H1 (cell line): Measurements from ENCODE around the gene MRPL40. TPM values are rescaled to one million over a fixed set of nuclear protein-coding genes. Genes with fewer than 3 reads are reported as not detected.

ENCODE experiments used
- CTCF ChIA-PET: fragments of 300-600 bp; sonication (Branson Sonifier 250); formaldehyde crosslinking; loops from one replicate; lab custom pipeline; 2021; ENCODE audit not compliant: partially characterized antibody; lab: Charles Lee
- POLR2A ChIA-PET: fragments of 300-600 bp; sonication (Branson Sonifier 250); formaldehyde crosslinking; loops from one replicate; lab custom pipeline; 2021; ENCODE audit warnings: inconsistent platforms; ENCODE audit not compliant: partially characterized antibody; lab: Charles Lee
- DNase-seq, 2 experiments: peaks; one replicate each; pipeline versions ENCODE4 v3.0.0 to v3.0.0-alpha.2; 2010 to 2022; ENCODE audit warnings: low spot score in 2 of 2, low read depth in 1 of 2, mixed read lengths in 1 of 2
- FAIRE-seq: peaks from 2 replicates; lab custom pipeline; 2011; peaks lifted over from hg19 to GRCh38; lab: Jason Lieb, UNC
- H2AFZ ChIP-seq: 2 replicates; pipeline ENCODE4 v1.8.1; 2012; ENCODE audit warnings: low read length, inconsistent platforms
- H2AK5ac ChIP-seq: 2 replicates; pipeline ENCODE4 v1.6.1; 2013; ENCODE audit warnings: low read depth, low read length
- H2BK120ac ChIP-seq: replicated peaks from 2 replicates; pipeline ENCODE3; 2013; ENCODE audit warnings: low read depth, low read length, inconsistent platforms
- H2BK12ac ChIP-seq: 2 replicates; pipeline ENCODE4 v1.6.1; 2013; ENCODE audit warnings: low read depth, low read length
- H2BK15ac ChIP-seq: 2 replicates; pipeline ENCODE4 v1.6.1; 2013; ENCODE audit warnings: low read length
- H2BK20ac ChIP-seq: 2 replicates; pipeline ENCODE4 v1.6.1; 2013; ENCODE audit warnings: low read length
- H2BK5ac ChIP-seq: 2 replicates; pipeline ENCODE4 v1.6.1; 2013; ENCODE audit warnings: low read depth, low read length
- H3K14ac ChIP-seq: 2 replicates; pipeline ENCODE4 v1.6.1; 2013; ENCODE audit warnings: inconsistent platforms; ENCODE audit not compliant: insufficient read length
- H3K18ac ChIP-seq: 2 replicates; pipeline ENCODE4 v1.6.1; 2013; ENCODE audit warnings: low read length; ENCODE audit errors: extremely low read depth
- H3K23ac ChIP-seq: 2 replicates; pipeline ENCODE4 v1.6.1; 2013; ENCODE audit warnings: inconsistent platforms; ENCODE audit not compliant: insufficient read length
- H3K23me2 ChIP-seq: 2 replicates; pipeline ENCODE4 v1.6.1; 2013; ENCODE audit warnings: low read depth, low read length
- H3K27ac ChIP-seq: 2 replicates; pipeline ENCODE4 v1.6.1; 2011; ENCODE audit warnings: low read depth, low read length, inconsistent platforms
- H3K27me3 ChIP-seq, 4 experiments: replicated peaks in 1 of 4; 1 replicate in 1 of 4; 2 replicates in 3 of 4; pipeline versions ENCODE4 v1.6.1 to v1.8.1; 2011 to 2013; ENCODE audit warnings: low read length in 3 of 4, mild to moderate bottlenecking in 3 of 4, inconsistent platforms in 2 of 4, mixed read lengths in 2 of 4, moderate library complexity in 1 of 4; ENCODE audit not compliant: control insufficient read depth in 3 of 4, insufficient read depth in 3 of 4; ENCODE audit errors: extremely low read depth in 1 of 4
- H3K36me3 ChIP-seq, 4 experiments: 2 replicates each; pipeline versions ENCODE4 v1.6.1 to v1.8.1; 2011 to 2013; ENCODE audit warnings: mild to moderate bottlenecking in 4 of 4, low read length in 3 of 4, moderate library complexity in 2 of 4, control low read depth in 1 of 4, inconsistent platforms in 1 of 4; ENCODE audit not compliant: insufficient read depth in 4 of 4, control insufficient read depth in 2 of 4
- H3K4ac ChIP-seq: replicated peaks from 2 replicates; pipeline ENCODE3; 2013; ENCODE audit warnings: low read length, low read depth, mixed read lengths, inconsistent platforms; ENCODE audit not compliant: insufficient read length
- H3K4me1 ChIP-seq, 4 experiments: replicated peaks in 1 of 4; 1 replicate in 1 of 4; 2 replicates in 3 of 4; pipeline versions ENCODE4 v1.6.1 to v1.8.1; 2011 to 2013; ENCODE audit warnings: low read length in 3 of 4, inconsistent platforms in 2 of 4, mixed read lengths in 1 of 4; ENCODE audit not compliant: insufficient read depth in 4 of 4, control insufficient read depth in 3 of 4
- H3K4me2 ChIP-seq, 2 experiments: 2 replicates each; pipeline versions ENCODE4 v1.6.1 to v1.8.1; 2011 to 2013; ENCODE audit warnings: low read depth in 2 of 2, low read length in 2 of 2, control low read depth in 1 of 2, inconsistent platforms in 1 of 2, mild to moderate bottlenecking in 1 of 2; ENCODE audit not compliant: insufficient read depth in 1 of 2
- H3K4me3 ChIP-seq, 4 experiments: fragments of 200-600, 300-600 bp in 1 of 4; sonication (generic), shearing (Covaris generic), sonication (Bioruptor Twin) in 1 of 4; 2 replicates each; pipeline versions ENCODE4 v1.5.1 to v1.8.1; 2011 to 2016; ENCODE audit warnings: low read length in 4 of 4, low read depth in 3 of 4, control low read depth in 2 of 4, inconsistent platforms in 2 of 4, mild to moderate bottlenecking in 2 of 4, mixed read lengths in 1 of 4, moderate library complexity in 1 of 4; ENCODE audit not compliant: insufficient read depth in 2 of 4; ENCODE audit errors: extremely low read depth in 1 of 4
- H3K56ac ChIP-seq: replicated peaks from 2 replicates; pipeline ENCODE3; 2013; ENCODE audit warnings: low read depth, mild to moderate bottlenecking, mixed read lengths, low read length, inconsistent platforms; ENCODE audit not compliant: insufficient read length
- H3K79me1 ChIP-seq: 2 replicates; pipeline ENCODE4 v1.6.1; 2013; ENCODE audit warnings: low read depth, low read length, control low read depth
- H3K79me2 ChIP-seq, 2 experiments: 2 replicates each; pipeline versions ENCODE4 v1.6.1 to v1.8.1; 2012 to 2013; ENCODE audit warnings: low read length in 2 of 2, mild to moderate bottlenecking in 2 of 2, inconsistent platforms in 1 of 2; ENCODE audit not compliant: insufficient read depth in 2 of 2, control insufficient read depth in 1 of 2
- H3K9ac ChIP-seq, 4 experiments: replicated peaks in 1 of 4; 1 replicate in 1 of 4; 2 replicates in 3 of 4; pipeline versions ENCODE4 v1.6.1 to v1.8.1; 2011 to 2013; ENCODE audit warnings: low read depth in 3 of 4, low read length in 3 of 4, control low read depth in 2 of 4, mild to moderate bottlenecking in 2 of 4, moderate library complexity in 2 of 4, inconsistent platforms in 1 of 4; ENCODE audit errors: extremely low read depth in 1 of 4
- H3K9me3 ChIP-seq, 2 experiments: 2 replicates each; pipeline versions ENCODE4 v1.6.1 to v1.8.1; 2012 to 2013; ENCODE audit warnings: mild to moderate bottlenecking in 2 of 2, moderate library complexity in 2 of 2, control low read depth in 1 of 2, inconsistent platforms in 1 of 2, low read depth in 1 of 2, low read length in 1 of 2, mixed read lengths in 1 of 2; ENCODE audit not compliant: insufficient read depth in 2 of 2
- H4K20me1 ChIP-seq, 2 experiments: replicated peaks in 1 of 2; 2 replicates each; pipeline versions ENCODE3 to v1.8.1; 2011 to 2013; ENCODE audit warnings: inconsistent platforms in 2 of 2, low read length in 2 of 2, mild to moderate bottlenecking in 1 of 2; ENCODE audit not compliant: insufficient read depth in 2 of 2, control insufficient read depth in 1 of 2
- H4K5ac ChIP-seq: 2 replicates; pipeline ENCODE4 v1.6.1; 2013; ENCODE audit warnings: low read length, low read depth, mixed read lengths, inconsistent platforms; ENCODE audit not compliant: insufficient read length
- H4K8ac ChIP-seq: 2 replicates; pipeline ENCODE4 v1.8.0; 2013; ENCODE audit warnings: mild to moderate bottlenecking, moderate library complexity, low read length, inconsistent platforms; ENCODE audit not compliant: insufficient read depth; ENCODE audit errors: extremely low read depth
- H4K91ac ChIP-seq: replicated peaks from 2 replicates; pipeline ENCODE3; 2013; ENCODE audit warnings: low read length, mixed read lengths, inconsistent platforms; ENCODE audit not compliant: insufficient read length
- EP300 ChIP-seq, 2 experiments: IDR thresholded peaks; 1 replicate in 1 of 2; 2 replicates in 1 of 2; pipeline ENCODE4 v1.6.1; 2011 to 2012; ENCODE audit warnings: low read depth in 2 of 2, low read length in 2 of 2, mild to moderate bottlenecking in 2 of 2, borderline replicate concordance in 1 of 2, inconsistent platforms in 1 of 2, moderate library complexity in 1 of 2
- GABPA ChIP-seq: IDR thresholded peaks from 2 replicates; pipeline ENCODE4 v1.6.1; 2011; ENCODE audit warnings: mild to moderate bottlenecking, low read length, moderate library complexity, borderline replicate concordance; ENCODE audit not compliant: insufficient read depth
- NANOG ChIP-seq: IDR thresholded peaks from 2 replicates; pipeline ENCODE4 v1.6.1; 2011; ENCODE audit warnings: low read length, low read depth, mild to moderate bottlenecking, inconsistent platforms; ENCODE audit not compliant: insufficient read depth, poor library complexity, severe bottlenecking
- SP2 ChIP-seq: IDR thresholded peaks from 2 replicates; pipeline ENCODE4 v1.6.1; 2012; ENCODE audit warnings: mild to moderate bottlenecking, low read length, inconsistent platforms
- SRF ChIP-seq: IDR thresholded peaks from 2 replicates; pipeline ENCODE4 v1.6.1; 2011; ENCODE audit warnings: mild to moderate bottlenecking, low read depth, low read length, moderate library complexity
- WGBS, 2 experiments: shearing (Covaris generic) in 1 of 2; methylation state at CpG; one replicate each; pipeline versions ENCODE4 v1.1.6 to v1.1.7; 2013 to 2015; ENCODE audit warnings: low lambda C conversion rate in 2 of 2, mixed read lengths in 2 of 2, inconsistent platforms in 1 of 2, low coverage in 1 of 2, missing lambda C conversion rate in 1 of 2; ENCODE audit not compliant: insufficient replicate concordance in 2 of 2, insufficient coverage in 1 of 2, insufficient read length in 1 of 2; ENCODE audit errors: extremely low coverage in 1 of 2, missing lambda C conversion rate in 1 of 2; 5-methylcytosine and 5-hydroxymethylcytosine counted together
- polyA plus RNA-seq, 7 experiments: library from polyadenylated mRNA; depleted of rRNA in 3 of 7; stranded (reverse) in 5 of 7; unstranded in 2 of 7; fragments of >200 nt in 5 of 7; fragments of 200-250 nt in 2 of 7; gene quantifications; 1 replicate in 5 of 7; 2 replicates in 1 of 7; 4 replicates in 1 of 7; pipeline versions ENCODE4 v1.2.1 to v1.2.3, GENCODE V29; 2011 to 2013; ENCODE audit warnings: missing spikeins in 2 of 7, mixed read lengths in 2 of 7
- total RNA-seq: library from RNA; stranded (reverse); fragmentation: NEBNext Ultra II Directional; extraction: Animal tissue kit (Norgen Biotek cat#: 25700); gene quantifications from 2 replicates; pipeline ENCODE4 v1.2.1, GENCODE V29; 2021

MRPL40 gene
- total and polyA plus RNA-seq, 2 of the 8 experiments (the other 6 are each of a cell fraction or from before 2014, with no cell fraction given): 12.4 to 14.5 TPM

DNA sequence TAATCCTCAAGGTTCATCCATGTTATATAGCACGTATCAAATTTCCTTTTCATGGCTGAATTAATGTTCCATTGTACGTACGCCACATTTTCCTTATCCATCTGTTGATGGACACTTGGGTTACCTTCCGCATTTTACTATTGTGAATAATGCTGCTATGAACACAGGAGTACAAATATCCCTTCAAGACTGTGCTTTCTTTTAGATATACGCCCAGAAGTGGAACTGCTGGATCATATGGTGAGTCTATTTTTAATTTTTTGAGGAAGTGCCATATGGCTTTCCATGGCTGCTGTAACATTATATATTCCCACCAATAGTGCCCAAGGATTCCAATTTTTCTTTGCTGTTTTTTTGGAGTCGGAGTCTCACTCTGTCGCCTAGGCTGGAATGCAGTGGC is 6.0 kb downstream of the MRPL40 start:
- H3K4me1 ChIP-seq: no peaks in the 10 kb centered on the region
- H4K91ac ChIP-seq: no peak overlapping the region
- no peak overlapping the region for H3K18ac ChIP-seq
- no peak overlapping the region for H2BK5ac ChIP-seq
- H4K20me1 ChIP-seq: peaks cover 5 to 11% of the 10 kb centered on the region in 2 experiments
- H3K9ac ChIP-seq: no peak overlapping the region
- H2BK12ac ChIP-seq: no peak overlapping the region
- ChIA-PET POLR2A (interaction anchor here (0.6 to 1.1 kb wide), 5 partner anchors 13 to 621 kb away, joined by 3 read pairs; partner anchors contain the start of gene DGCR6), CTCF (no interaction called here)
- no peaks in the 10 kb centered on the region for H3K27me3 ChIP-seq
- no peak overlapping the region for H3K56ac ChIP-seq
- DNase-seq (no peak), FAIRE-seq (no peak)
- peaks cover 0 to 4% of the 10 kb centered on the region in 2 experiments; a peak in 2 of 4 replicates for H3K79me2 ChIP-seq
- H3K9me3 ChIP-seq: no peaks in the 10 kb centered on the region
- H2BK120ac ChIP-seq: no peak overlapping the region
- no peak overlapping the region for H2AFZ ChIP-seq
- H3K36me3 ChIP-seq: peaks cover 6 to 11% (median 9%) of the 10 kb centered on the region in 4 experiments; a peak in 5 of 8 replicates
- H2BK20ac ChIP-seq: no peak overlapping the region
- 84% methylated on average over 7 of the region's 7 CpGs; no CpG with 5 or more reads in 1 of the 2 experiments for WGBS, 2 experiments
- no peaks in the 10 kb centered on the region for H3K23me2 ChIP-seq
- H3K23ac ChIP-seq: no peak overlapping the region
- H2BK15ac ChIP-seq: no peak overlapping the region
- no peak overlapping the region for H3K4me3 ChIP-seq
- peaks cover 4% of the 10 kb centered on the region for H3K79me1 ChIP-seq
- TF ChIP-seq SRF (no peak), GABPA (no peak), EP300 (IDR thresholded peaks at IDR 0.05; ENCODE audit: borderline replicate concordance in 1 of 2, low read depth in 2 of 2, low read length in 2 of 2) (no peak), NANOG (no peak), SP2 (no peak)
- H3K4ac ChIP-seq: no peak overlapping the region
- no peak overlapping the region for H3K27ac ChIP-seq
- H4K5ac ChIP-seq: no peak overlapping the region
- H2AK5ac ChIP-seq: no peak overlapping the region
- no peak overlapping the region for H4K8ac ChIP-seq
- H3K14ac ChIP-seq: no peak overlapping the region
- no peak overlapping the region for H3K4me2 ChIP-seq
